Natural killer cell treated with Interleukin-12 subunit alpha and Interleukin-12 subunit beta and Interleukin-15 and Interleukin-18, amount 100 ng/mL, for 72 hours (primary cell): ENCODE measurements around the gene TRIM29. TPM values are rescaled to one million over a fixed set of nuclear protein-coding genes. Genes with fewer than 3 reads are reported as not detected.

Experiments
- ATAC-seq, 2 donors: fragments of 150-1000 bp; cut with Tn5 transposase in 1 of 2; sonication (Bioruptor Pico), chemical (Tn5 transposase) in 1 of 2; 2 replicates each; pipeline ENCODE4 v1.10.0; 2021
- DNase-seq: peaks from one replicate; pipeline ENCODE4 v3.0.0; 2022; ENCODE audit warnings: low spot score
- H3K27ac Mint-ChIP-seq, 2 donors: 1 replicate in 1 of 2; 2 replicates in 1 of 2; pipeline ENCODE4 v1.8.0; 2022; ENCODE audit warnings: mixed read lengths in 2 of 2, mild to moderate bottlenecking in 1 of 2, moderate library complexity in 1 of 2
- H3K27me3 Mint-ChIP-seq, 2 donors: 1 replicate in 1 of 2; 2 replicates in 1 of 2; pipeline ENCODE4 v1.8.0; 2022; ENCODE audit warnings: mixed read lengths in 2 of 2
- H3K36me3 Mint-ChIP-seq: one replicate; pipeline ENCODE4 v1.8.0; 2022; ENCODE audit warnings: mixed read lengths
- H3K4me1 Mint-ChIP-seq, 2 donors: 1 replicate in 1 of 2; 2 replicates in 1 of 2; pipeline ENCODE4 v1.8.0; 2022; ENCODE audit warnings: low read depth in 2 of 2, mixed read lengths in 2 of 2, mild to moderate bottlenecking in 1 of 2
- H3K4me3 Mint-ChIP-seq: one replicate; pipeline ENCODE4 v1.8.0; 2022; ENCODE audit warnings: mixed read lengths
- H3K9me3 Mint-ChIP-seq: 2 replicates; pipeline ENCODE4 v1.8.0; 2022; ENCODE audit warnings: mixed read lengths
- total RNA-seq, 2 donors: library from RNA; stranded (reverse); gene quantifications; one replicate each; pipeline ENCODE4 v1.2.3, GENCODE V29; 2022

TRIM29 gene
- total RNA-seq, 2 donors from 2014 or later = not detected

- Mint-ChIP-seq H3K36me3 (no peaks in the 10 kb centered on the region), H3K9me3 (no peaks in the 10 kb centered on the region), H3K27me3 (peaks cover 14 to 24% of the 10 kb centered on the region in 2 donors), H3K4me1 (no peaks in the 10 kb centered on the region), H3K27ac (no peak overlapping the region), H3K4me3 (no peak overlapping the region)
- ATAC-seq (no peak), DNase-seq (no peak)
Observed at GRCh38 chr11:120127236-120127635, 10.7 kb downstream of the TRIM29 start.

- no peak overlapping the region for H3K27ac Mint-ChIP-seq
- no peaks in the 10 kb centered on the region for H3K36me3 Mint-ChIP-seq
- no peaks in the 10 kb centered on the region for H3K4me1 Mint-ChIP-seq
- H3K27me3 Mint-ChIP-seq = peaks cover 14 to 24% of the 10 kb centered on the region in 2 donors
- H3K9me3 Mint-ChIP-seq = no peaks in the 10 kb centered on the region
- H3K4me3 Mint-ChIP-seq = no peak overlapping the region
- ATAC-seq (no peak), DNase-seq (no peak)
Observed at GRCh38 chr11:120126620-120127019, 11.3 kb downstream of the TRIM29 start.

- ATAC-seq (no peak), DNase-seq (no peak)
- no peaks in the 10 kb centered on the region for H3K9me3 Mint-ChIP-seq
- H3K27ac Mint-ChIP-seq = no peak overlapping the region
- H3K4me1 Mint-ChIP-seq = no peaks in the 10 kb centered on the region
- H3K27me3 Mint-ChIP-seq = peaks cover 14 to 20% of the 10 kb centered on the region in 2 donors
- no peak overlapping the region for H3K4me3 Mint-ChIP-seq
- no peaks in the 10 kb centered on the region for H3K36me3 Mint-ChIP-seq
Observed at GRCh38 chr11:120125509-120125908, 12.4 kb downstream of the TRIM29 start.

- Mint-ChIP-seq H3K27ac (no peak overlapping the region), H3K27me3 (peaks cover 14 to 19% of the 10 kb centered on the region in 2 donors), H3K36me3 (no peaks in the 10 kb centered on the region), H3K4me1 (no peaks in the 10 kb centered on the region), H3K4me3 (no peak overlapping the region), H3K9me3 (no peaks in the 10 kb centered on the region)
- ATAC-seq (peak in 1 of 2 donors; percentile 31), DNase-seq (no peak)
Observed at GRCh38 chr11:120125024-120125423, 12.9 kb downstream of the TRIM29 start.

- no peaks in the 10 kb centered on the region for H3K36me3 Mint-ChIP-seq
- H3K27ac Mint-ChIP-seq = no peak overlapping the region
- H3K4me3 Mint-ChIP-seq = no peak overlapping the region
- ATAC-seq = no peak
- H3K4me1 Mint-ChIP-seq = no peaks in the 10 kb centered on the region
- H3K27me3 Mint-ChIP-seq = peaks cover 14 to 19% of the 10 kb centered on the region in 2 donors
- H3K9me3 Mint-ChIP-seq = no peaks in the 10 kb centered on the region
- no peak for DNase-seq
Observed at GRCh38 chr11:120124355-120124754, 13.6 kb downstream of the TRIM29 start.

- no peak overlapping the region for H3K27ac Mint-ChIP-seq
- H3K36me3 Mint-ChIP-seq = no peaks in the 10 kb centered on the region
- H3K4me3 Mint-ChIP-seq = no peak overlapping the region
- H3K27me3 Mint-ChIP-seq = peaks cover 14 to 19% of the 10 kb centered on the region in 2 donors
- DNase-seq = no peak
- no peak for ATAC-seq
- no peaks in the 10 kb centered on the region for H3K9me3 Mint-ChIP-seq
- H3K4me1 Mint-ChIP-seq = no peaks in the 10 kb centered on the region
Observed at GRCh38 chr11:120123946-120124345, 14.0 kb downstream of the TRIM29 start.

- Mint-ChIP-seq H3K9me3 (no peaks in the 10 kb centered on the region), H3K36me3 (no peaks in the 10 kb centered on the region)
- no peak for ATAC-seq
Observed at GRCh38 chr11:120122924-120123683, 14.8 kb downstream of the TRIM29 start.

GRCh38 chr11:120121914-120122473 is 15.9 kb downstream of the TRIM29 start:
- ATAC-seq (no peak), DNase-seq (no peak)
- Mint-ChIP-seq H3K9me3 (no peaks in the 10 kb centered on the region), H3K4me1 (no peaks in the 10 kb centered on the region), H3K4me3 (no peak overlapping the region), H3K36me3 (no peaks in the 10 kb centered on the region), H3K27ac (no peak overlapping the region), H3K27me3 (peaks cover 7 to 9% of the 10 kb centered on the region in 2 donors)

More at GRCh38 chr11:120122924-120123683, 14.8 kb downstream of the TRIM29 start:
- H3K4me3 Mint-ChIP-seq = no peak overlapping the region
- no peak for DNase-seq
- H3K27me3 Mint-ChIP-seq = peaks cover 14 to 17% of the 10 kb centered on the region in 2 donors
- H3K27ac Mint-ChIP-seq = no peak overlapping the region
- H3K4me1 Mint-ChIP-seq = no peaks in the 10 kb centered on the region

GRCh38 chr11:120121336-120121735 is 16.6 kb downstream of the TRIM29 start:
- no peak for DNase-seq
- no peak overlapping the region for H3K27ac Mint-ChIP-seq
- H3K4me3 Mint-ChIP-seq = no peak overlapping the region
- no peaks in the 10 kb centered on the region for H3K9me3 Mint-ChIP-seq
- ATAC-seq = no peak
- no peaks in the 10 kb centered on the region for H3K4me1 Mint-ChIP-seq
- H3K27me3 Mint-ChIP-seq = peaks cover under 1 to 5% of the 10 kb centered on the region in 2 donors
- no peaks in the 10 kb centered on the region for H3K36me3 Mint-ChIP-seq

GRCh38 chr11:120120805-120121335 is 17.0 kb downstream of the TRIM29 start:
- no peak overlapping the region for H3K4me3 Mint-ChIP-seq

GRCh38 chr11:120119121-120119520 is 18.8 kb downstream of the TRIM29 start:
- no peaks in the 10 kb centered on the region for H3K4me1 Mint-ChIP-seq
- no peak for DNase-seq
- no peak overlapping the region for H3K27ac Mint-ChIP-seq
- H3K9me3 Mint-ChIP-seq = no peaks in the 10 kb centered on the region
- no peak for ATAC-seq
- peaks cover 5 to 9% of the 10 kb centered on the region in 2 donors for H3K27me3 Mint-ChIP-seq
- no peaks in the 10 kb centered on the region for H3K36me3 Mint-ChIP-seq
- no peak overlapping the region for H3K4me3 Mint-ChIP-seq

More at GRCh38 chr11:120120805-120121335, 17.0 kb downstream of the TRIM29 start:
- ATAC-seq (no peak), DNase-seq (no peak)
- H3K27ac Mint-ChIP-seq = no peak overlapping the region
- H3K36me3 Mint-ChIP-seq = no peaks in the 10 kb centered on the region
- peaks cover 0 to 5% of the 10 kb centered on the region in 2 donors for H3K27me3 Mint-ChIP-seq
- H3K4me1 Mint-ChIP-seq = no peaks in the 10 kb centered on the region
- no peaks in the 10 kb centered on the region for H3K9me3 Mint-ChIP-seq

- Mint-ChIP-seq H3K36me3 (no peaks in the 10 kb centered on the region), H3K27ac (no peak overlapping the region), H3K9me3 (no peaks in the 10 kb centered on the region), H3K4me1 (no peaks in the 10 kb centered on the region), H3K27me3 (peaks cover 3 to 11% of the 10 kb centered on the region in 2 donors), H3K4me3 (no peak overlapping the region)
- no peak for ATAC-seq
- DNase-seq = no peak
Observed at GRCh38 chr11:120117991-120118390, 19.9 kb downstream of the TRIM29 start.

- no peak for ATAC-seq
- Mint-ChIP-seq H3K27ac (no peak overlapping the region), H3K36me3 (no peaks in the 10 kb centered on the region), H3K27me3 (peaks cover 3 to 12% of the 10 kb centered on the region in 2 donors), H3K9me3 (no peaks in the 10 kb centered on the region), H3K4me3 (no peak overlapping the region), H3K4me1 (no peaks in the 10 kb centered on the region)
- no peak for DNase-seq
Observed at GRCh38 chr11:120116966-120117365, 20.9 kb downstream of the TRIM29 start.

GRCh38 chr11:120115272-120116000 is 22.5 kb downstream of the TRIM29 start:
- ATAC-seq (no peak), DNase-seq (no peak)
- Mint-ChIP-seq H3K4me3 (no peak overlapping the region), H3K27ac (no peak overlapping the region), H3K9me3 (no peaks in the 10 kb centered on the region), H3K27me3 (peaks cover 6 to 18% of the 10 kb centered on the region in 2 donors), H3K4me1 (no peaks in the 10 kb centered on the region), H3K36me3 (no peaks in the 10 kb centered on the region)
